GM18517 (cell line): ENCODE results near the gene RPL27.
"Not testable (repeated sequence)": the region's sequence is repeated elsewhere in the genome, so short reads cannot be mapped to it uniquely, and the experiment has no call there.

Source experiments
- ATAC-seq: cut with Tn5 transposase; IDR thresholded peaks from one replicate; pipeline ENCODE4 v1.9.1; 2021; ENCODE audit warnings: mild to moderate bottlenecking, moderate library complexity; ENCODE audit not compliant: unreplicated experiment

Gene RPL27

DNA sequence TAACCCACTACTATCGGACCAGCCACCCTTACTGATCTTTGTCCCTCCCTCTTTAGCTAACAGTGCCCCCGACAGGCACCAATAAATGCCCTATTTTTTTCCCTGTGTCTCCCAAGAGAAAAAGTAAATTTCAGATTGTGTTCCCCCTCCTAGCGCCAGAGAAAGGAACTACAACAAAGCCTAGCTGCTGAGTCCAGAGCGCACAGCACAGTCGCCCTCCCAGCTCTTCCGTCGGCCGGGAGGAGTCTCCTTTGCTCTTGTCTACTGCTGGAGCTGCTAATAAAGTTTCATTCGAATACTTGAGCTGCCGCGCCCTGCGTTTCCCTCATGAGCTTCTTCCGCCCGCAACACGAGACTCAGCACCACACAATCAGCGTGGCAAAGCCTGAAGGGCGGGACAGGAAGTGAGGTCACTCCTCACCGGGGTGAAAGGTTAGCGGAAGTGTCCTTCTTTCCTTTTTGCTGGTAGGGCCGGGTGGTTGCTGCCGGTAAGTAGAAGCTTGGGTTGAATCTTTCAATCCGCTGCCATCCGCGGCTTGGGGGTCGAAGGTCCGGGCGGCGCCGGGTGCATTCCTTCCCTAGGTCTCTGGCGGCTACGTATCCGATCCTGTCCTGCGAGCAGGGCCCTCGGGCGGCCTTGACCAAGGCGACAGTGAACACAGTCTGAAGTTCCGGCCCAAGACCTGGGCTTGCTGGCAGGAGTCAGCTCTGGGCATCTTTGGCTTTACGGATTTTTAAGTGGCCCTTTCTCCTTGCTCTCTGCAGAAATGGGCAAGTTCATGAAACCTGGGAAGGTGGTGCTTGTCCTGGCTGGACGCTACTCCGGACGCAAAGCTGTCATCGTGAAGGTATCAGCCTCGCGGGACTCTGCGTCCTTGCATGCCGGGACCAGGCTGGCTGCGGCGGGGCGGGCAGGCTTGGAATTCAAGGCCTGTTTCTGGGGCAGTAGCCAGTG, at the start of gene RPL27:
Gene RPL27 (plus strand): TSS at position 436 of the 955 bp plus-strand sequence. CDS start 332 bp downstream, at position 768.
- peak; percentile 91 for ATAC-seq

GRCh38 chr17:42950044-42950783, 48.0 kb upstream of the RPL27 start:
- ATAC-seq, result no peak

- ATAC-seq, result no peak
Observed at GRCh38 chr17:42953669-42954068, 44.5 kb upstream of the RPL27 start.

- peak; percentile 67 for ATAC-seq
Observed at GRCh38 chr17:42964161-42964932, 33.9 kb upstream of the RPL27 start, which contains the start of gene AARSD1. AARSD1 (minus strand) TSS chr17:42964454; CDS start chr17:42964440, 14 bp downstream.

DNA sequence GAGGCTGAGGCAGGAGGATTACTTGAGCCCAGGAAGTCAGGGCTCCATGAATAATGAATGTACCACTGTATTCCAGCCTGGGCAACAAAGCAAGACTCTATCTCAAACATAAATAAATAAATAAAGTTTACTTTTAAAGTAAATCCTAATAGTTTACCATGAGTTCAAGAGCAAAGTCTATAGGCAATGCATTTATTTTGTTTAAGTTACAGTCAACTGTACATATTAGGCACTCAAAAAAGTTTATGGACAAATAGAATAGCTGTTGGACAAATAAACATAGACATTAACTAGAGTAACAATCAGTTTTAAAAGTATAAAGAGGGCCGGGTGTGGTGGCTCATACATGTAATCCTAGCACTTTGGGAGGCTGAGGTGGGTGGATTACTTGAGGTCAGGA, 30.3 kb upstream of the RPL27 start:
- ATAC-seq, result no peak

DNA sequence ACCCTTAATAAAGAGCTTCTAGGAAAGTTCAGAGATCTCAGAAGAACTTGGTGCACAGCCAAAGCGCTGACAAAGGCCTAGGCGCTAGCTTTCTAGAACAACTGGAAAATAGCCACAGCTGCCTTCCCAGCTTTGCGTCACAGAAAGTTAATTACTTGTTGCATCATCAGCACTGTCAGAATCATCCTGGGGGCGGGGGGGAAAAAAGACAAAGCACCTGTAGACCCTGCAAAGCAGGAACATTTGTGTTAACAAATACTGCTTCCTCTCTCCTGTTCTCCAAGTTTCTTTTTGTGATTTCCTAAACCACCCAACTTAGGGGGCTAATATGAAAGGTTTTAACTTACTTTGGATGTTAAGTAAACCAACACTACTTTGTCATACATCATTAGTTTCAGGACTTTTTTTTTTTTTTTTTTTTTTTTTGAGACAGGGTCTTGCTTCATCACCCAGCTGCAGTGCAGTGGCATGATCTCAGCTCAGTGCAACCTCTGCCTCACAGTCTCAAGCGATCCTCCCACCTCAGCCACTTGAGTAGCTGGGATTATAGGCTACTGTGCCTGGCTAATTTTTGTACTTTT, 29.1 kb upstream of the RPL27 start:
- no peak for ATAC-seq

DNA sequence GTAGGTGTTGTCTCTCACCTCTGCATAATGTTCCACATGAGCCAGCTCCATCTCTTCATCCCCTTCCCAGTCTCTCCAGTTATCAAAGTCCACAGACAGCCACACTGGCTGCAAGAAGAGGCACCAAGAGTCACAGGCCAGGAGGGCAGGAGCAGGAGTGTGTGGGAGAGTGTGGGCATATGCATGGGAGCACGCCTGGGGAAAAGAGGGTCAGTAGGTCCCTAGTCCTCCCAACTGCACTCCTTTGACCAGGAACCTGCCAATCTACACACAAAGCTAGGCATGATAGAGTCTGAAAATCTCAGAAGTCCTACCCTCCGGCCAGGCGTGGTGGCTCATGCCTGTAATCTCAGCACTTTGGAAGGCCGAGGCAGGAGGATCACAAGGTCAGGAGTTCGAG, 26.6 kb upstream of the RPL27 start:
- ATAC-seq, result no peak

DNA sequence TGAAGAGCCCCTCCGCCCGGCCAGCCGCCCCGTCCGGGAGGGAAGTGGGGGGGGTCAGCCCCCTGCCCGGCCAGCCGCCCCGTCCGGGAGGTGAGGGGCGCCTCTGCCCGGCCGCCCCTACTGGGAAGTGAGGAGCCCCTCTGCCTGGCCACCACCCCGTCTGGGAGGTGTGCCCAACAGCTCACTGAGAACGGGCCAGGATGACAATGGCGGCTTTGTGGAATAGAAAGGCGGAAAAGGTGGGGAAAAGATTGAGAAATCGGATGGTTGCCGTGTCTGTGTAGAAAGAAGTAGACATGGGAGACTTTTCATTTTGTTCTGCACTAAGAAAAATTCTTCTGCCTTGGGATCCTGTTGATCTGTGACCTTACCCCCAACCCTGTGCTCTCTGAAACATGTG, 24.9 kb upstream of the RPL27 start:
- ATAC-seq, result not testable (repeated sequence)

DNA sequence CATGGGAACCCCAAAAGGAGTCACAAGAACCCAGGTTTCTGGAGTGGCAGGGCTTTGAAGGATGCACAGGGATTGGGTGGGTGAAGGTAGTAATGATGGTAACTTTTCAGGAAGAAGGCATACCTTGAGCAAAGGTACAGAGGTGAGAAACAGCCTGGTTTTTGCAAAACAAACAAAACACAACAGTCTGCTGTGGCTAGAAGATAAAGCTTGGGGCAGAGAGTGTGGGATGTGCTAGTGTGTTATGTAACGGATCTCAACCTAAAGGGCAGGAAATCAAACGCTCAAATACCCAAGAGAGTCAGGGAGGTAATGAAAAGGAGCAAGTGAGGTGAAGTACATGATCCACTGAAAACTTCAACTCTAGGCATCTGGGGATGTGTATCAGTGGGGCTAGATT, 23.0 kb upstream of the RPL27 start:
- no peak for ATAC-seq

DNA sequence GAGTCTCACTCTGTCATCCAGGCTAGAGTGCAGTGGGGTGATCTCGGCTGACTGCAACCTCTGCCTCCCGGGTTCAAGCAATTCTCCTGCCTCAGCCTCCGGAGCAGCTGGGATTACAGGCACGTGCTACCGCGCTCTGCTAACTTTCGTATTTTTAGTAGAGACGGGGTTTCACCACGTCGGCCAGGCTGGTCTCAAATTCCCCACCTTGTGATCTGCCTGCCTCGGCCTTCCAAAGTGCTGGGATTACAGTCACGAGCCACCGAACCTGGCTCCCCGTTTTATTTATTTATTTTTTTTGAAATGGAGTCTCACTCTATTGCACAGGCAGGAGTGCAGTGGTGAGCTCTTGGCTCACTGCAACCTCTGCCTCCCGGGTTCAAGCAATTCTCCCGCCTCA, 22.5 kb upstream of the RPL27 start:
- ATAC-seq, result not testable (repeated sequence)

DNA sequence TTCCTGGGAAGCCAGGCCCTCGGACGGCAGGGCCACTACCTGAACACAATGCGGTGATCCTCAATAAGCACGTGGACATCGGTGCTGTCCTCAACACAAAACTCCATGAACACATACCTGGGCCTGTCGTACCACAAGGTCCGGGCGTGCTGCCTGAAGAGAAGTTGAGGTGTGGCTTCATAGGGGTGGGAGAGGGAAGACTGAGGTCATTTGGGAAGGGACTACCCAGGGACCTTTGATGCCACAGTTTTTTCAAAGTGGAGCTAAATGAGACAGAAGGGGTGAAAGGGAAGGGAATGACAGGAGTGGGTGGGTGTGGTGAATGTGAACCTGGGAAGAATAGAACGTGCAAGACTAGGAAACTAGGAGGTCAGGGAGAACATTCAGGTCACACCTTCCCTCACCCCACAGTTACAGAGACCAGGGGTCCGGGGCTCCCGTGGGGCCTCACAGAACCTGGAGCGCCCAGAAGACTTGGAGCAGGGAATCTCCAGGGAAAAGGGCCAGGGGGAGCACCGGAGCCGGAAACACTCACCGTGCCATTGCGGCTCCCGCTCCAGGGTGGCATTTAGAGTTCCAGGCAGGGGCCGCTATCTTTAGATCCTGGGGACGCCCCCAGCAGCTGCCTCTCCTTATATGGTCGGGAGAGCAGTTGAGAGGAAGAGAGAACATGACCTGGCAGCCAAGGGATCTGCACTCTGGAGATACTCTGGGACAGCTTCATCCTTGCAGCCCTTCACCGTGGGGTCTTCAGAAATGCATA, 18.5 kb upstream of the RPL27 start, which contains the start of gene PTGES3L:
Gene PTGES3L (minus strand): TSS at position 570 of the 763 bp plus-strand sequence. CDS start 27 bp downstream, at position 543.
- ATAC-seq, result no peak

DNA sequence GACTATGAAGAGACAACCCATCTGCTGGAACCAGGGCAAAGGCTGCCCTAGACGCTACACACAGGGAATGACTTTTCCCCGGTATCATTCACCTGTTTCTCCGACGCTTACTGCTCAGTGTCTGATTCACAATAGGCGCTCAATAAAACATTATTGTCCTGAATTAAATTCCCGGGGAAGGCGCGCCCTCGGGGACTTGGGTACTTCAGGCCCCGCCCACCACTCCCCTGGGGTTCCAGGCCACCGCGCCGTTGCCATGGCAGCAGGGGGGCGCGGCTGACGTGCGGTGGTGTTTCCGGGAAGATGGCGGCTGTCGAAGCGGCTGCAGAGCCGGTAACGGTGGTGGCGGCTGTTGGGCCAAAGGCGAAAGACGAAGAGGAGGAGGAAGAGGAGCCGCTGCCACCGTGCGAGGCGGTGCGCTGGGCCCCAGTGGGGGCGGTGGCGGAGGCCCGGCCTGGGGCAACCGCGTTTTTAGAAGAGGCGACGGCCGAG, 17.9 kb upstream of the RPL27 start, which contains the start of gene RUNDC1:
Gene RUNDC1 (plus strand): TSS at position 292 of the 492 bp plus-strand sequence. CDS start 12 bp downstream, at position 304.
- peak; percentile 57 for ATAC-seq

DNA sequence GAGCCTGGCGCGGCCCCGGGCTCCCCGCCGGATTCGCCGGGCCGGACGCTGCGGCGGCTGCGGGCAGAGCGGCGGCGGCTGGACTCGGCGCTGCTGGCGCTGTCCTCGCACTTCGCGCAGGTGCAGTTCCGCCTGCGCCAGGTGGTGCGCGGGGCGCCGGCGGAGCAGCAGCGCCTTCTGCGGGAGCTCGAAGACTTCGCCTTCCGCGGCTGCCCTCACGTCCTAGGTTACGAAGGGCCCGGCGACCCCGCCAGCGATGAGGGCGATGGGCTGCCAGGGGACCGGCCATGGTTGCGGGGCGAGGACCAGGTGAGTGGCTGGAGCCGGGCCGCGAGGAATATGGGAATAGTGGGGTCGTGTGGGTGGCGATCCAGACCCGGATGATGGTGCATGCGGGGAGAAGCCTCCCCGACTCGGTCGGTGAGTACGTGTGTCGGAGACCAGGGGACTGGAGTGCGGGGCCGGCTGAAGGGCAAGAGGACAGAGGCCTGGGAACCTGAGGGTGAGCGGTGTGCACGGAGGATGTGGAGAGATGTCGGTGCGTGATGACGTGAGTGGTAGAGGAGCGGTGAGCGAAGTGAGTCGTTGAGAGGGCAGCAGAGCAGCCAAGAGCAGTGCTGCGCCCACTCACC, 17.3 kb upstream of the RPL27 start:
- peak; percentile 49 for ATAC-seq

DNA sequence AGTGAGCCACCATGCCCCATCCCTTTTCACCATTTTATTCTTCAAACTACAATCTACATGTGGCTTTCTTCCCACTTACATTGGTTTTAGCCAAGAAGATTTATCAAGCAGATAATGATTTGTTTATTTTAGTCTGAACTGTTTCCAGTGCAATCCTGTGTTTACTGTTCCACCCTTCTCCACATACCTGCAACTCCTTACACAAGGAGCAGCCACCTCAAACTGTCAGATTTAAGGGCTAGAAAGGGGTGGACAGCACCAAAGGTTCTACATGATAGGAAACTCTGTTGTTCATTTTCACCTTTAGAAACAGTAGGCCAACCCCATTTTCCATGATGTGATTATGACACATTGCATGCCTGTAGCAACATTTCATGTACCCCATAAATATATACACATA, 16.0 kb upstream of the RPL27 start:
- no peak for ATAC-seq

GRCh38 chr17:42985225-42985624, 13.0 kb upstream of the RPL27 start:
- no peak for ATAC-seq

DNA sequence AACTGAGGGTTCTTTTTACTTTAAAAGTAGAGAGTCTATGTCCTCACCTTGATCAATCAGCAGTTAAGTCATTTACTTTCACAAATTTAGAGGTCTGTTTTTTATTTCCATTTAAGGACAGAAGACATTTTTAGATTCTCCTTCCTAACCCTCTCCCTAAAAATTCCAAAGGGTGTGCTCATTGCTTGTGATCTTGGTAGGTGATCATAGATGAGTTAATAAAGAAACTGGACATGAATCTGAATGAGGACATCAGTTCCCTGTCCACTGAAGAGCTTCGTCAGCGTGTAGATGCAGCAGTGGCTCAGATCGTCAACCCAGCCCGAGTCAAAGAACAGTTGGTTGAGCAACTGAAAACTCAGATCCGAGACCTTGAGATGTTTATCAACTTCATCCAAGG, 9.1 kb upstream of the RPL27 start:
- ATAC-seq, result no peak

- no peak for ATAC-seq
Observed at GRCh38 chr17:42989726-42990652, 8.2 kb upstream of the RPL27 start.

- ATAC-seq, result no peak
Observed at GRCh38 chr17:42991471-42991870, 6.7 kb upstream of the RPL27 start.
